ENCODE data around the gene FDXR.

Gene FDXR

DNA sequence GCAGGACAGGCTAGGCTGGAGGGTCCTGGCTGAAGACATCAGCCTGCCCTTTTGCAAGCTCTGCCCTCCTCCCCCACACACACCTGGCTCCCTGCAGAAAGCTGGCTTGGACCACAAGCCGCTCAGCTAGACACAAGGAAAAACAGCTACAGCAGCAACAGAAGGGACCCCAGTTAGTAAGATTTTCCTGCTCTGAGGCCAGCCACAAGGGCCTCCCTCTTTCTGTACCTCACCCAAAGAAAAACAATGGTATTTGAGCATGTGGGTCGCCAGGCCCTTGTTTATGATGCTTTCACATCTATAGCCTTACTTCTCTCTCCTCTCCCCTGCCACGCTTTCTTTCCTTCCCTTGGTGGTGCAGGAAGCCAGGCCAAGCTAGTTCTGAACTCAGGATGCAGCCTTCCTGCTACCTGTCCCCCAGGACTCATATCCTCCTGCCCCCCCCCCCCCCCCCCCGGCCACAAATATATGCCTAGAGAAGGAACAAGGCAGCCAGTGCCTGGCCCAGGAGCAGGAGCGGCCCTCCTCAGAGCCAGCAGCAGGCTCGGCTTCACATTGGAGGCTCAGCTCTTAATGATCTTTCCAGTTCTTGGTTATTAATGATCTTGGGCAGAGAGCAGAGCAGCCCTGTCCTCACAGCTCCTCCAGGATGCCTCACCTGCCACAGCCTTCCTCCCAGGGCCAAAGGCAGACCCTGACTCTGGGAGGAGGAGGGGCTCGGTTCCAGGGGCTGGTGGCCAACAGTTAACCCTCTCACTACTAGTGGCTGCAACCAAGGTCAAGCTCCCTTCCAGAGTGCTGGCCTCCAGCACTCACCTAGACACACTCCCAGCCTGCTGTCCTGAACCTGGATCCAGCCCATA, 32.6 kb downstream of the FDXR start:
- TF ChIP-seq, protein P1, sequence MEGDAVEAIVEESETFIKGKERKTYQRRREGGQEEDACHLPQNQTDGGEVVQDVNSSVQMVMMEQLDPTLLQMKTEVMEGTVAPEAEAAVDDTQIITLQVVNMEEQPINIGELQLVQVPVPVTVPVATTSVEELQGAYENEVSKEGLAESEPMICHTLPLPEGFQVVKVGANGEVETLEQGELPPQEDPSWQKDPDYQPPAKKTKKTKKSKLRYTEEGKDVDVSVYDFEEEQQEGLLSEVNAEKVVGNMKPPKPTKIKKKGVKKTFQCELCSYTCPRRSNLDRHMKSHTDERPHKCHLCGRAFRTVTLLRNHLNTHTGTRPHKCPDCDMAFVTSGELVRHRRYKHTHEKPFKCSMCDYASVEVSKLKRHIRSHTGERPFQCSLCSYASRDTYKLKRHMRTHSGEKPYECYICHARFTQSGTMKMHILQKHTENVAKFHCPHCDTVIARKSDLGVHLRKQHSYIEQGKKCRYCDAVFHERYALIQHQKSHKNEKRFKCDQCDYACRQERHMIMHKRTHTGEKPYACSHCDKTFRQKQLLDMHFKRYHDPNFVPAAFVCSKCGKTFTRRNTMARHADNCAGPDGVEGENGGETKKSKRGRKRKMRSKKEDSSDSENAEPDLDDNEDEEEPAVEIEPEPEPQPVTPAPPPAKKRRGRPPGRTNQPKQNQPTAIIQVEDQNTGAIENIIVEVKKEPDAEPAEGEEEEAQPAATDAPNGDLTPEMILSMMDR (conservative IDR thresholded peaks at IDR 0.05; ENCODE audit: low read length) = no peak
- H3K4me3 ChIP-seq (ENCODE audit: low read length) = no peak overlapping the region
- no peak for DNase-seq (ENCODE audit: low read depth)

DNA sequence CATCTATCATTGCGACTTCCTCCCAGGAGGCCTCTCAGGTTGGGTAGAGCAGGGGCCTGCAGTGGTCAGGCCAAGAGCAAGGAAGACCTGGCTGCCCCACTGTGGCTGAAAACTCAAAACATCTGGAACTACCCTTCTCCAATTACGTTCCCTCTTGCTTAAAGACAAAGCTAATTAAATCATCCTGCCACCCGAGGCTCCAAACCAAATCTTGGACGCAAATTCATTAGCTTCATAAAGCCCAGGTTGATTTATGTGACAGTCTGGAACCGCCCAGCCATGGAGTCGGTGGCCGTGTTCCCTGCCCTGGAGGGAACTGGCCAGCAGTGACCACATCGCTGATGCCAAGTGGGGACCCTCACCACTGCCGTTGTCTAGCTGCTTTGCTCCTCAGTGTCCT, 34.5 kb downstream of the FDXR start:
- H3K4me3 ChIP-seq (ENCODE audit: low read length) = no peak overlapping the region
- TF ChIP-seq, protein P1 (conservative IDR thresholded peaks at IDR 0.05; ENCODE audit: low read length) = no peak
- DNase-seq (ENCODE audit: low read depth) = peak; percentile 28

DNA sequence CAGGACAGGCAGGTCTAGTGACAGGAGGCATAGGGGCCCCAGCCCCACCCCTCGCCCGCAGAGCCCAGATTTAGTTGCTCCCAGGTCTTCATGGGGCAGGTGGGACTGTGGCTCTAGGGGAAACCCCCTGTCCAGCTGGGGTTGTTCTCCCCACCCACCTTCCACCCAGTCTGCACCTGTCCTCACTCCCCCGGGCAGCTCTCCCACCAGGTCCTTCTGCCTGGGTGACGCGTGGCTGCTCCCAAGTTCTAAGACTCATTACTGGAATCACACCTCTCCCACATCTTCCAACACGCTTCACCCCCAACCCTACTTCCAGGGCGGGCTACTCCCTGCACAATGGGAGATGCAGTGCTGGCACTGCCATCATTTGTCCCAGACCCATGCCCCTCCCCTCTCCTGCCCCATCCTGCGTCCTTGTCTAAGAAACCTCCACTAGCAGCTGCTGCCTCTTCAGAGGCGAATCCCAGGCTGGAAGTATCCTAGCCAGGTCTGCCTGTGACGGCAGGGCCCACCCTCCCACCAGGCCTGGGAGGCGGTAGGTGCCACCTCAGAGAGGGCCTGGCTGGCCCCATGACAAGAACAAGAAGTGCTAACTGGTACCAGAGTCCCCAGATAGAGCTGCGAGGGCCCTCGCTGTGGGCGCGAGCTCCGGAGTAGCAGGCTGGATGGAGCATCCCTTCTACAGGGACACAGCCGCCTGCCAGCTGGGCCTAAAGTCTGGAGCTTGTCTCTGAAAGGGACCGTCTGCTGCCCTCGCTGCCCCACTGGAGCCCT, 35.9 kb downstream of the FDXR start:
- DNase-seq (ENCODE audit: low read depth) = no peak
- TF ChIP-seq, protein P1 (conservative IDR thresholded peaks at IDR 0.05; ENCODE audit: low read length) = no peak
- H3K4me3 ChIP-seq (ENCODE audit: low read length) = no peak overlapping the region

DNA sequence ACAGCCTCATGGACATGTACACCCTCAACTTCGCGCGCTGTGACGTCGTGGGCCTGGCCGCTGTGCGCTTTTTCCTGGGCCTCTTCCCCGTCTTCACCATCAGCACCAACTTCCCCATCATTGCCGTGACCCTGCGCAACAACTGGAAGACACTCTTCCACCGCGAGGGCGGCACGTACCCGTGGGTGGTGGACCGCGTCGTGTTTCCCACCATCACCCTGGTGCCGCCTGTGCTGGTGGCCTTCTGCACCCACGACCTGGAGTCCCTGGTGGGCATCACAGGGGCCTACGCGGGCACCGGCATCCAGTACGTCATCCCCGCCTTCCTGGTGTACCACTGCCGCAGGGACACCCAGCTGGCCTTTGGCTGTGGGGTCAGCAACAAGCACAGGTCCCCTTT, 36.6 kb downstream of the FDXR start:
- no peak overlapping the region for H3K4me3 ChIP-seq (ENCODE audit: low read length)
- DNase-seq (ENCODE audit: low read depth) = no peak
- TF ChIP-seq, protein P1 (conservative IDR thresholded peaks at IDR 0.05; ENCODE audit: low read length) = no peak

DNA sequence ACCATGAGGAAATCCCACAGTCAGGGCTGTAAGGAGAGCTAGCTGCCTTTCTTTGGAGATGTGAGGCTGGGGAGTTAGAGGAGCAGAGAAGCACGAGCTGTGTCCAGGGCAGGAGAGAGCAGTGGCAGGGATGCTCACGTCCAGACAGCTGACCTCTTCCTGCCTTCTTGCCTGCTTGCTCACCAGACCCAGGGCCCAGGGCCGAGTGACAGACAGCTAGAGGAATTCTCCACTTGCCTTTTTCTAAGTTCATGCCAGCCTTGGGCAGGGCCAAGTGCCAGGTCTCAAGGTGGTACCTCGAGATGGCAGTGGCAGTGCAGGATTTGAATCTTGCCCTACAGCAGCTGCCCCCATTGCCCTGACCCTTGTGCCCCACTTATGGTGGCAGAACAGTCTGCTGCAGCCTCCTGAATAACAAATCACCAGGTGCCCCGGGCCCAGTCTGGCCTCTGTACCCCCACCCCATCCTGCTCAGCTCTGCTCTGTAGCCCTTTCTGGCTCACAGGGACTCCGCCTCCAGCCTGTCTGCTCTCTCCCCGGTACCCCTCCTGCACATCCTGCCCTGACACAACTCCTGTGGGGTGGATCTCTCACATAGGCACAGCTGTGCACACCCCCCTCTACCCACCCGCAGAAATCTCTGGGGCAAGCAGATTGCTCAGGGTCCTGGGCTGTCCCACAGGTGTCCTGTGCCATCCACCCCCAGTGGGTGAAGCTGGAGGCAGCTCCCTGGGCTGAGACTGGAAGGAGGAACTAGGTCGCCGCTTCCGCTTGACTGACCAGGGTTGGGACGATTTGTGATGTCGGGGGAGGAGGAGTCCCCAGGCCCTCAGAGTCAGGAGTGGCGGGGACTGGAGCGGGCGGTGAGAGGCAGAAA, 39.1 kb downstream of the FDXR start:
- no peak overlapping the region for H3K4me3 ChIP-seq (ENCODE audit: low read length)
- DNase-seq (ENCODE audit: low read depth) = peak; percentile 55
- TF ChIP-seq, protein P1 (conservative IDR thresholded peaks at IDR 0.05; ENCODE audit: low read length) = no peak

DNA sequence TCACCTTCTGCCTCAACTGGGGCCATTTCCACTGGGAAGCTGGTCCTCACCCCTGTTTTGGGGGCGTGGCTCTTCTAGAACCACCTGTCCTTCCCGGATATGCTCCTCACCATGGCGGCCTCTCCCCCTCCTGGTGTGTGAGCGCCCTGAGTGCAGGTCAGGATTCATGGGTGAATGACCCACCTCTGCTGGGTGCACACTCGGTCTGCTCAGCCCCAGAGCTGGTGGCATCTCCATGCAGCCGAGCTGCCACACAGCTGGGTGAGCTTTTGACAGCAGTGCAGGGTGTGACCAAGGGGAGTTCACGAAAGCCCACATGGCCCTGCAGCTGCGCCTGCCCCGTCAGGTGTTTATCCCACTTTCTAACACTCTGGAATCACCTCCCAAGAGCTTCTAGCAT, 40.4 kb downstream of the FDXR start:
- H3K4me3 ChIP-seq (ENCODE audit: low read length) = no peak overlapping the region
- TF ChIP-seq, protein P1 (conservative IDR thresholded peaks at IDR 0.05; ENCODE audit: low read length) = no peak
- DNase-seq (ENCODE audit: low read depth) = no peak

Data from AG10803 (cell line).